ENCODE results near the gene RBBP8NL. TPM values are rescaled to one million over a fixed set of nuclear protein-coding genes. Genes with fewer than 3 reads are reported as not detected.

The RBBP8NL gene
- total and polyA plus RNA-seq, 9 of the 15 experiments (the other 6 are each of a cell fraction or from before 2014, with no cell fraction given) = not detected

- TF ChIP-seq ZNF318 (IDR thresholded peaks at IDR 0.05; ENCODE audit: borderline replicate concordance in 1 of 2, low read depth in 1 of 2) (no peak), ZNF518B (CRISPR knock-in tag; IDR thresholded peaks at IDR 0.05) (no peak), DPF2 (IDR thresholded peaks at IDR 0.05) (peak; percentile 24; the same call in 1 of the 2 replicates), E2F1 (CRISPR knock-in tag; IDR thresholded peaks at IDR 0.05) (no peak), ZNF217 (CRISPR knock-in tag; IDR thresholded peaks at IDR 0.05) (no peak), MTA1 (IDR thresholded peaks at IDR 0.05; ENCODE audit: borderline replicate concordance) (no peak), MAFK (IDR thresholded peaks at IDR 0.05; ENCODE audit: low read length) (peak; percentile 39; the same call in 1 of the 2 replicates), ZNF280A (IDR thresholded peaks at IDR 0.05; ENCODE audit: low read depth, partially characterized antibody) (no peak), MEIS2 (IDR thresholded peaks at IDR 0.05; ENCODE audit: partially characterized antibody) (no peak), NFE2 (IDR thresholded peaks at IDR 0.05; ENCODE audit: low read depth) (peak; percentile 85), KHSRP (IDR thresholded peaks at IDR 0.05) (no peak), CTBP1 (IDR thresholded peaks at IDR 0.05; ENCODE audit: borderline replicate concordance) (peak; percentile 30; the same call in 1 of the 2 replicates), MLX (CRISPR knock-in tag; conservative IDR thresholded peaks at IDR 0.05) (no peak)
These were observed 16.9 kb upstream of the RBBP8NL start (continued) for GRCh38 chr20:62444286-62444685.

Measured in K562 (cell line).